H1 (cell line): ENCODE measurements around the gene DUS1L. TPM values are rescaled to one million over a fixed set of nuclear protein-coding genes. Genes with fewer than 3 reads are reported as not detected.

Experiments
- CREB1 ChIP-seq: IDR thresholded peaks from 2 replicates; pipeline ENCODE4 v1.6.1; 2012; ENCODE audit warnings: inconsistent platforms
- GABPA ChIP-seq: IDR thresholded peaks from 2 replicates; pipeline ENCODE4 v1.6.1; 2011; ENCODE audit warnings: mild to moderate bottlenecking, low read length, moderate library complexity, borderline replicate concordance; ENCODE audit not compliant: insufficient read depth
- RBBP5 ChIP-seq: IDR thresholded peaks from 2 replicates; pipeline ENCODE4 v1.7.1; 2012; ENCODE audit warnings: low read depth, mild to moderate bottlenecking, inconsistent platforms, low read length, moderate library complexity, borderline replicate concordance
- RNF2 ChIP-seq: fragments of 200-900, 300-1000 bp; sonication (generic); IDR thresholded peaks from 2 replicates; pipeline ENCODE4 v1.7.1; 2016; ENCODE audit warnings: borderline replicate concordance, low read depth, mild to moderate bottlenecking, antibody characterized with exemption, low read length; ENCODE audit not compliant: poor library complexity, severe bottlenecking; ENCODE audit errors: missing control alignments
- YY1 ChIP-seq: IDR thresholded peaks from 2 replicates; pipeline ENCODE4 v1.6.1; 2011; ENCODE audit warnings: low read depth, mild to moderate bottlenecking, low read length
- polyA plus RNA-seq, 7 experiments: library from polyadenylated mRNA; depleted of rRNA in 3 of 7; stranded (reverse) in 5 of 7; unstranded in 2 of 7; fragments of >200 nt in 5 of 7; fragments of 200-250 nt in 2 of 7; gene quantifications; 1 replicate in 5 of 7; 2 replicates in 1 of 7; 4 replicates in 1 of 7; pipeline versions ENCODE4 v1.2.1 to v1.2.3, GENCODE V29; 2011 to 2013; ENCODE audit warnings: missing spikeins in 2 of 7, mixed read lengths in 2 of 7
- total RNA-seq: library from RNA; stranded (reverse); fragmentation: NEBNext Ultra II Directional; extraction: Animal tissue kit (Norgen Biotek cat#: 25700); gene quantifications from 2 replicates; pipeline ENCODE4 v1.2.1, GENCODE V29; 2021

Gene DUS1L
- total and polyA plus RNA-seq, 2 of the 8 experiments (the other 6 are each of a cell fraction or from before 2014, with no cell fraction given), result 34.5 to 69.1 TPM

- TF ChIP-seq GABPA (no peak), YY1 (no peak), RBBP5 (no peak), RNF2 (no peak), CREB1 (no peak)
- TF ChIP-seq, all 59 proteins: peak for 0
These were observed 17.0 kb downstream of the DUS1L start (continued) for GRCh38 chr17:82048571-82048971.
